Hypothalamus (tissue), 51 donors: ENCODE data around the gene SFI1.
"Not testable (repeated sequence)": the region's sequence is repeated elsewhere in the genome, so short reads cannot be mapped to it uniquely, and the experiment has no call there.

Experiments used
- DNase-seq, 51 donors: peaks; one replicate each; lab custom pipeline; 2025; lab: John Stamatoyannopoulos, UW

SFI1 gene

GRCh38 chr22:31659246-31659645, 162.9 kb downstream of the SFI1 start:
- no peak for DNase-seq

DNA sequence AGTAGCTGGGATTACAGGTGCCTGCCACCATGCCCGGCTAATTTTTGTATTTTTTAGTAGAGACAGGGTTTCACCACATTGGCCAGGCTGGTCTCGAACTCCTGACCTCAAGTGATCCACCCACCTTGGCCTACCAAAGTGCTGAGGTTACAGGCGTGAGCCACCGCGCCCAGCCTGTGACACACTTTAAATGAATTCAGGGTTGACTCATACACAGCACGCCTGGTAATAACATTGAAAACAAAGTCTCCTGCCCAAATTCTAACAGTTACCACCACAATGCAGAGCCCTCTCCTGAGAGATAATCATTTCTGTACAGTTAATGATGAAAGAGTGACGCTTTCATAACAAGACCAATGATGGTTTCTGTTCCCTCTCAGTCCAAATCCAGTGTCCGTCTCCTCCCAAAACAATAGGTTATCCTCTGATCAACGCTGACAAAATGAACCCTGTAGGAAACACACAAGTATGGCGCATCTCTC, 164.6 kb downstream of the SFI1 start:
- DNase-seq = not testable (repeated sequence)

GRCh38 chr22:31661851-31662667, 165.7 kb downstream of the SFI1 start, which contains the start of gene PISD:
Gene PISD (minus strand): TSS chr22:31662215. CDS start chr22:31662208, 7 bp downstream.
- peak; percentile 27 to 93 (median 85) for DNase-seq

DNA sequence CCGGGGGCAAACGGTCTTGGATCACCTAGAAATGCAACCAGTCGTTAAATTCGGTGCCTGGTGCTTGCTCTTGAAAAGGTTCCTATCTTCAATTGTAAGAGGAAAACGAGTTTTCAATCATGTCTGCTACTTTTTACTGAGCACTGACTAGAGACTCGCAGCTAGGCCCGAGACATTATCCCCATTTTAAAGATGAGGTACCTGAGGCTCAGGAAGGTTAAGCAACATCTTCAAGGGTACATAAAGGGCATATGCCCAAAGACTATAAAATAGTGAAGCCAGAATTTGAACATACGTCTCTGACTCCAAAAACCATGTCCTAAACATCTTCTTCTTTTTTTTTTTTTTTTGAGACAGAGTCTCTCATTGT, 166.3 kb downstream of the SFI1 start:
- DNase-seq = no peak
